GM12872 (cell line): ENCODE data around the gene IMMP1L.

Source experiments
- TF ChIP-seq, protein P1 (sequence below): IDR thresholded peaks from 3 replicates; pipeline ENCODE4 v1.5.1; 2011; ENCODE audit warnings: low read depth, mild to moderate bottlenecking, low read length, moderate library complexity; ENCODE audit not compliant: insufficient read depth

IMMP1L gene

DNA sequence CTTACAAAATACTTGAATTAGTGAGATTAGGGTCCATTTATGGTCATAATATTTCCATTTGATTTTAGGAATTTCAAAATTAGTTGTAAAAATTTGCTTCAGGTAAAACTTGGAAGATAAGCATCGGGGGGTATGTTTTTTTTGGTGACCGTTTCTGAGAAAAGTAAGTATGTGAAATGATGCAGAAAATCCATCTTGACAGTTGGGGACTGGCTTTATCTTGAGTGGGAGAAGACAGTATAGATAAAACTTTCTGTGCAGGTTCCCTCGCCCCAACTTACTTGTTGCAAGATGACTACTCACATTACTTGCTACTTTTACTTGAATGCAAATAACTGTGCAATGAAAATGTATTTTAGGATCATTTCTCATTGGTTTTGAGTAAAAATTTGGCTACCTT lies 90.3 kb downstream of the IMMP1L start:
- TF ChIP-seq, protein P1, sequence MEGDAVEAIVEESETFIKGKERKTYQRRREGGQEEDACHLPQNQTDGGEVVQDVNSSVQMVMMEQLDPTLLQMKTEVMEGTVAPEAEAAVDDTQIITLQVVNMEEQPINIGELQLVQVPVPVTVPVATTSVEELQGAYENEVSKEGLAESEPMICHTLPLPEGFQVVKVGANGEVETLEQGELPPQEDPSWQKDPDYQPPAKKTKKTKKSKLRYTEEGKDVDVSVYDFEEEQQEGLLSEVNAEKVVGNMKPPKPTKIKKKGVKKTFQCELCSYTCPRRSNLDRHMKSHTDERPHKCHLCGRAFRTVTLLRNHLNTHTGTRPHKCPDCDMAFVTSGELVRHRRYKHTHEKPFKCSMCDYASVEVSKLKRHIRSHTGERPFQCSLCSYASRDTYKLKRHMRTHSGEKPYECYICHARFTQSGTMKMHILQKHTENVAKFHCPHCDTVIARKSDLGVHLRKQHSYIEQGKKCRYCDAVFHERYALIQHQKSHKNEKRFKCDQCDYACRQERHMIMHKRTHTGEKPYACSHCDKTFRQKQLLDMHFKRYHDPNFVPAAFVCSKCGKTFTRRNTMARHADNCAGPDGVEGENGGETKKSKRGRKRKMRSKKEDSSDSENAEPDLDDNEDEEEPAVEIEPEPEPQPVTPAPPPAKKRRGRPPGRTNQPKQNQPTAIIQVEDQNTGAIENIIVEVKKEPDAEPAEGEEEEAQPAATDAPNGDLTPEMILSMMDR: no peak

DNA sequence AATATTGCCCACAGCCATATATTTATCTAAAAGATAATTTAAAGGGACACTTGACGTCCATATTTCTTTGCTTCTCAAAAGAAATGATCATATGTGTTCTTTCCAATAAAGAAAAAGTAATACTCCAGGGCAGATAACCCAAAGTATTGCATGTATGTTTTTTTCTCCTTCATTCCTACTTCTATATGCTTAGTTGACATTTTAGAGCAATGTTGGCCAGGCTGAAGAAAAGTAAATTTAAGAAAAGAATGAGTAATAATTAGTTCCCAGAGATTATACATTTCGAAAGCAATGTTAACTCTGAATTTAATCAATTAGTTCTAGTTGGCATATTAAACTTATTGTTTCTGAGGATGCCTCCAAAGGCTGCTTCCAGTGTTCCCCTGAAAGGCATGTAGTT lies 91.6 kb downstream of the IMMP1L start:
- TF ChIP-seq, protein P1: no peak

DNA sequence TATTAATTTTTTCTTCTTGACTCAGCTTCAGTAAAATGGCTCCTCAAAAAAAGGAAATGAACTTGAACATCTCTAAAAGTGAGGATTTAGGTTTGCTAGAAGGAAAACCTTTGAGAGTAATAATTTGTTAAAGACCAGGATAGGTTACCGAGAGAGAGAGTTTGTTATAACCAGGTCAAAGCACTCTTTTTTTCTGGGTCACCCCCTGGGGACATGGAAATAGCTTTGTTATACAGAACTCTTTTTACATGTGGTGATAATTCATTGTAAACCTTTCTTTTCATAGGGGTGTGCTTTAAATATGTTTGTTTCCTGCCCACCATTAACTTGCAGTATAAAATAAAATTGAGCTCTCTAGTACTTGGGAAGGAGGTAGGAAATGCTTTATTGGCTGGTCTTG lies 92.1 kb downstream of the IMMP1L start:
- TF ChIP-seq, protein P1: no peak

DNA sequence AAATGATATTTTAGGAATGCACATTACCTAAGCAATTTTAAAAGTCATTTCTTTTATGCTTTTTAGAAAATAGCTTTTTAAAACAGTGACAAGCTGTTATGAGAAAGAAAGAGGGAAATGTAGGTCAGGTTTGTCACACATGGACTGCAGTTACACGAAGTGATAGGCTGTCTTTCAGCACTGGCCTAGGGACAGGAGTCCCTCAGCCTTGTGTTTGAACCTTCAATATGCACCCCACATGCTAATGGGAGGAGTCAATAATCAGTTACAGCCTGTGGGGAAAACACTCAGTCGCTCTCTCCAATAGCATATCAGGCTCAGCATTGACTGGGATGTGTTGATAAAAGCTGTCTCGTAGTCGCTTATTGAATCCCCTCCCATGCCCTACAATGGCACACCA lies 94.0 kb downstream of the IMMP1L start:
- TF ChIP-seq, protein P1: no peak

DNA sequence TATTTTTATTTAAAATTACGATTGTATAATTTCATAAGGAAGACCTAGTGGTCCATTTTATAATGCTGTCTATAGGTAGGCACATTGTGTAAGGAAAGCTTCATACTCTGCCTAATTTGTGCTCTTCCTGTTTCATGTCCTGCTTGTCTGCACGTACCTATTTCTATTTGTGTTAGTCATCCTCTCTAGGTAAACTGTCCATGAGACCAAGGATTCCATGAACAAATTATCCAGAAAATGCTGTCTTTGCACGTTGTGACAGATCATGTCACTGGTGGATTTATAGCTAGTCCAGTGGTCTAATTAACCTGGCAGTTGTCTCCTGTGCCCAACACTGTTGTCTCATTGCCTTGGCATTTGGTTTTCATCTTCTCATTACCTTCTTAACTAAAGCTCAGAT lies 95.1 kb downstream of the IMMP1L start:
- TF ChIP-seq, protein P1: no peak

DNA sequence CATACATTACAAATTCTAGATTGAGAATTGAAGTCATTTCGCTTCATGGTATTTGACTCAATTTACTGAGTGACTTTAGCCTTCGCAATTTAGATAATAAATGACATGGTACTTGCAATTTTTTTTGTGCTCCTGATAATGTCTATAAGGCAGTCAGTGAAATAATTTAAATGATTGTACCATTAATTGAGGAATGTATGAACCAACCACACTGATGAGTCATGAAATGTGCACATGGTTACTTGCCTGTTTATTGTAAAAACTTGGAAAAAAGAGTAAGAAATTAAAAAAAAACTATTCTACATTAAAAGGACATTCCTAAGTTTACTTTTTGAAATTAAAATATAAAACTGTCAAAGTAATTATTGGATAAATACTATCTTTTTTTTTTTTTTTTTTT lies 96.5 kb downstream of the IMMP1L start:
- TF ChIP-seq, protein P1: no peak

DNA sequence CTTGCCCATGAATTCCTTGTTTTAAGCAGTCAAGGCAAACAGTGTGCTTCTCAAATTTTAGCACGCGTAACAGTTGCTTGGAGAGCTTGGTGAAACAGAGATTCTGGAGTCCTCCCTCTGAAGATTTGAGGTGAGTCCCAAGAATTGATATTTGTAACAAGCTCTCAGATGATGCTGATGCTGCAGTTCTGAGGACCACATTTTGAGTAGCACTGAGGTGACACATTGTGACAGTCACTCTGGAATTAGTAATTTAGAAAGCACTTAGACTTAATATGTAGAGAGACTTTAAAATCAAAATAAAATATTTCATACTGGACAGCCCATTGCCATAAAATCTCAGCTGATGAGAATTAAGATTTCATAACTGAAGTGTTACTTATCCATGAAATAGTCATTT lies 101.2 kb downstream of the IMMP1L start:
- TF ChIP-seq, protein P1: no peak

DNA sequence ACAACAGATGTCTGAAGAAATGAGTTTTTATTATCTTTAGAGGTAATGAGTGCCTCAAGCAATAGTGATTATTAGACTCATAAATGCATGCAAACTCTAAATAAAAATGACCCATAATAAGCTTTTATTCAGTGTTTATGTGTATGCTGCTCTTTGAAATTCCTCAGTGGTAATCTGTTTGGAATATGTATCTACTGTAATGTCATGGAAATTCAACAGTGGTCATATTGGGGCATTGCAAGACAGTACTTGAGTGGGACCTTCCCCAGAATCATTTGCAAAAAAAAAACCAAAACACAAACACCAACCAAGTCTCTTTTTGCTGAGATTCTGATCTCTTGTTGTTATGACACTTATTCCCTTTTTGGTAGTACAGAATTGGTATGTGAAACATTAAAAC lies 104.8 kb downstream of the IMMP1L start:
- TF ChIP-seq, protein P1: no peak
